Germinal center (tissue), 1 donor: Measurements from ENCODE around the gene EPC2.
"Not testable (repeated sequence)": the region's sequence is repeated elsewhere in the genome, so short reads cannot be mapped to it uniquely, and the experiment has no call there.

Source experiments
- DNase-seq: peaks from one replicate; pipeline ENCODE4 v3.0.0; 2012; ENCODE audit warnings: mixed read lengths, low spot score

EPC2 gene

DNA sequence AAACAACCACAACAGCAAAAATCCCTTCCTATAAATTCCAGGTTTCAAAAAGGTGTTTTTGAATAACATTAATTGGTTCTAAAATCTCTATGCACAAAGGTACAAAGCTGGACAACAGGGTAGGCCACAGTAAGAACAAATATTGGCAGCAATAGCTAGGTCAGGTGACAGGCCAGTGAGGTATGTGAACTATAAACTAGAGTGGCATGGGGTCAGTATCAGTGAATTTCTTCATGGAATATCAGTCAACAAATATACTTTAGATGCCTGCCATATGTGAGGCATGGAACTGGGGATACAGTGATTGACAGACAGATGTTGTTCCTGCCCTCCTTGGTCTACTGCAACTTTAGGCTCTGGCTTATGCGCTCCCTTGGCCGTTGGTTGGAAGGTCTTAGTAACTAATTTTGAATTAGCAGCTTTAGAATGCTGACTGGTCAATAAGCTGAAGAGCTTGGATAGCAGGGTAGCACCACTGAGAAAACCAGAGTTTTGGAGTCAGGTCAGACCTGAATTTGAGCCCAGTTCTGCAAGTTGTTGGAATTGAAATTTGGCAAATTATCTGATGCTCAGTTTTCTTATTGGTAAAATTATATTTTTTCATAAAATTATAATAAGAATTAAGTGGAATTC is 2.3 kb upstream of the EPC2 start:
- no peak for DNase-seq

DNA sequence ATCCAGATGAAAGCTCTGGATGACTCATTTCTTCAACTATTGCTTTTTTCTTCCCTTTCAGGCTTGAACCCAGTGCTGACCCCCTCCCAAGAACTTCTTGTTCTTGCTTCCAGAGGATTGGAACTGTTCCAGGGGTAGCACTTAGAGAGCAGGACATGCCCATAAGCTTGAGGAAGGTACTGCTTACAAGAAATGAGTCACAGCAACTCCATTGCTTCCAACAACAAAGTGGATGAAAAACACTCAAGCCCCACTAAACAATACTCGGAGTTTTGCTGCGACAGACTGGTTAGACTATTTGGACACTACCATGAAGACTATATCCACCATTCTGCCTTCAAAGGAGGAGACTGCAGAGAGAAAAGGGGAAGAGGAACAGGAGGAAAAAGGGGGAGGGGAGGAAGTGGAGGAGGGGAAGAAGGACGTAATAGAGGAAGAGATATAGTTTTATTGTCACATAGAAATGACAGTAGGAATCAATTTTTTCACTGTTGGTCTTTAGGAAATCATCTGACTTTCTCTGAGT is 1.6 kb upstream of the EPC2 start:
- DNase-seq, result no peak

DNA sequence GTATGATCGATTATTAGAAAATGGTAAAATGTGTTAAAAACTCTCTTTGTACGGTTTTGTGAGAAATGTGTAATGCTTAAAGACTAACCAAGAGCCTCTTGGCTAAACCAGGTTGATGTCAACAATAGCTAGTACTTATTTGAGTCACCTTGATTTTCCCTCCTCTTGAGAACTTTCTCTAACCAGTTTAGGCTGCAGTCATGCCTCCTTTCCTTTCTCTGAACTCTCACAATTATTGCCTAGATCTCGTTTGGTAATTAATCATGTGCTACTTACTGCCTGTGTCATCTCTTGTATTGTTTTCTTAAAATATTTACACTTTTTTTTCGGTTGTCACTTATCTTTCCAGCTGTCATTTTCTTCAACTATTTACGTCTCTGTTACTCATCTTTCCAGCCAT is 1.1 kb upstream of the EPC2 start:
- DNase-seq, result no peak

DNA sequence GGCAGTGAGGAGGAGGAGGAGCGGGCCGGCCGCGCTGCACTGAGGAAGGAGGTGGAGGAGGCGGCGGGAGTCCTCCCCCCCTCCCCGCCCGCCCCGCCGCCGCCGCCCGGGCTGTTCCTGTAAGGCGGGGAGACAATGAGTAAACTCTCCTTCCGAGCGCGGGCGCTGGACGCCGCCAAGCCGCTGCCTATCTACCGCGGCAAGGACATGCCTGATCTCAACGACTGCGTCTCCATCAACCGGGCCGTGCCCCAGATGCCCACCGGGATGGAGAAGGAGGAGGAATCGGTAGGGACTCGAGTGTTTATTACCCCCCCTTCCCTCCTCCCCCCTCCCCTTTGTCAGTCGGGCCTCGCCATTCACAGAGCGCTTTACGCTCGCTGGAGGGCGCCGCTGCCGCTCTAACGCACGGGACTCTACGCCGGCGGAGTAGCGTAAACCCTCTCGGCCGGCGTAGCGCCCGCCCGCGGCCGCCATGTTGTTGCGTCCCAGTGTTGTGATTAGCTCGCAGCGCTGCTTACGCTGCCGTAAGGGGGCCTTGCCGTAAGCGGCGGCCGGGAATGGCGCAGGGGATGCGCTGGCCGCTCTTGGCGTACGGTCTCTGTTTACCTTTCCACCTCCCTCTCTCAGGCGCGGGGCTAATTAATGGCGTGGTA is 460 bp downstream of the EPC2 start:
- peak; percentile 86 for DNase-seq

DNA sequence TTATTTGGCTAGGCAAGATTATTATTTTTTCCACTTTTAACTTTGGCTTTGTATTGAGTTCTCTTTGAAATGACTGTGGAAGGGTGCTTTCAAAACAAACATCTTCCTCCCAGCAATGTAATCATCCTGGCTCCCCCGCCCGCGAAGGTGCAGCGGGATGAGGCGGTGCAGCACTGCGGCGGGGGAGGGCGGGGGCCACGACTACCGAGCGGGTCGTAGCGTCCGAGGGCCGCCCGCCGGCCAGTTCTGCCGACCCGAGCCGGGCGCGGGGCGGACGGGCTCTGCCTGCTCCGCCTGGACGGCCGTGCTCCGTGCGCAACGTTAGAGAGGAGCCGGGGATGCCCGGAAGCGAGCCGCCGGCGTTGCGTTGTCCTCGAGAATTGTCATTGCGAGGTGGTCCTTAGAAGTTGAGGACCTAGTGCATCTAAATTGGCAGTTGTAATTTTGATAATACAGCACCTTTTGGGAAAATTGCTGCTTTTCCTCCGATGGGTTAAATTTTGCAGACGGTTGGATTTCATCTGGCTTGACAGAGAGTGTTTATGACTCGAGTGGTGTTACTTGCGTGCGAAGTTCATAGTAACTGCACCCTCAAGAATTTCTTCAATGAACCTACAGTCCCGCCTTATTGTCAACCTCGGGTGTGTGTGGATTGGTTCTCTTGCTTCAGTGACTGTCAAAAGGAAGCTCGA is 1.1 kb downstream of the EPC2 start:
- DNase-seq, result peak; percentile 39

DNA sequence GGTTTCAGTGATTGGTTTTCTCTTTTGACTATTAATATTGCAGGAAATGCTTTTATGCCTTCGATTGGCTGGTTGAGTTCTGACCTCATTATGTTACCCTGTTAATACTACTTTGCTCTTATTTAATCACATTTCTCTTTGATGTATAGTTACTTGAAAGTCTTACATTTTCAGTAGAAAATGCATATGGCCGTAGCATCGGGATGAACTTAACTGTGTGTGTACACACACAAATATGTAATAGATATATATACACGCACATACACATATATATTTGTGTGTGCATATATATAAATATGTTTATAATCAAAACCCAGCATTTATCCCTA is 1.6 kb downstream of the EPC2 start:
- peak; percentile 68 for DNase-seq

DNA sequence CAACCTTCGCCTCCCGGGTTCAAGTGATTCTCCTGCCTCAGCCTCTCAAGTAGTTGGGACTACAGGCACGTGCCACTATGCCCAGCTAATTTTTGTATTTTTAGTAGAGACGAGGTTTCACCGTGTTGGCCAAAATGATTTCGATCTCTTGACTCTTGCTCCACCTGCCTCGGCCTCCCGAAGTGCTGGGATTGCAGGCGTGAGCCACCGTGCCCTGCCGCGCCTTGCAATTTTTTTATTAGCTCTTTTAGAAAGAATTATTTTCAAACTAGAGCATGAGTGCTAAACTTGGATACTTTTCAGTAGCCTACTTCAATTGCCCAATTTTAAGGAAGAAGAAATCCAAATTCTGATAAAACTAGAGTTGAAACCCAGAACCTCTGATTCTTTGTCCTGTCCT is 3.2 kb downstream of the EPC2 start:
- DNase-seq, result not testable (repeated sequence)

DNA sequence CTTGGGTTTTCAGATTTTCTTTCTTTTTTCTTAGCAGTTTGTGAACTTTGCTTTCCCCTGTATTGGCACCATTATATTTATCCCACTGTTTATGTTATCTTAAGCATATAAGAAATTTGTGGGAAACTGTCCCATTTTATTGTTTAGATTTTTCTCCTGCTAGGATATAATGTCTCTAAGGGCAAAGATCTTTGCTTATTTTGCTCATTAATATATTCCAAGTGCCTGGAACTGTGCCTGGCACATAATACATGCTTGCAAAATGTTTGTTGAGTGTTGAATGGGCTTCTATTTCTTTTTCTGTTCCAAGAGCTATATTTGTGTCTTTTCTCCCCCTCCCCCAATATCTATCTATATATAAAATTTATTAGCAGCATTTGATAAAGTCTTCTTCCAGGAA is 5.4 kb downstream of the EPC2 start:
- DNase-seq, result no peak

DNA sequence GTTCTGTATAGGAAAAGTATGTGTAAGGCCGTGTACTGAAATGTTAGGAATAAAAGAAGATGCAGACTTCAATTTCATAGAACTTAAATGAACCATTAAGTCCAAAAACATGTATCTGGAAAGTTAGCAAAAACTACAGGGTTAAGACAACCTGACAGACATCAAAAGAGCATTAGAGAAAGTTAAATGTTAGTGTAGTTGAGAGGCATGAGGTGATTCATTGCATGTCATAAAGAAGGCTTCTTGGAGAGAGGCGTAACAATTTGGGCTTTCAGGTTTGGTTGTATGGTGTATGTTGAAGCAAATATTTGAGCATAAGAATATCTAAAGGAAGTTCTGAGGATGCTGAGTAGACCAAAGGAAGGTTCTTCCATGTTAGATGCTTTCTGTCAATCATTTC is 6.3 kb downstream of the EPC2 start:
- no peak for DNase-seq

DNA sequence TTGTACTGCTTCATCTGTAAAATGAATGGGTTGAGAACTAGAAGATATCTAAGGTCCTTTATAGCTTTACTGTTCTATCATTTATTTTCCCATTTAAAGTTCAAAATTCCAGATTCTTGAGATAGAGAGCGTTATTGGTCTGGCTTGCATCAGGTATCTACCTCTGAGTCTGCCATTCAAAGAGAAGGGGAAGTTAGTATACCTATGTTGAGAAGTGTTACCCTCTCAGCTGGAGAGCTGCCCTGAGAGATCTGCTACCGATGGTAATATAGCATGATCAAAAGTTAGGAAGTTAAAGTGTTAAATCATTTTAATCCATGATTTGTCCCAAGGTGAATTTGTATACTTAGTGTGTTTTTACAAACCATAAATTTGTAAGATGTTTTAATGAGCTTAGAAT is 7.4 kb downstream of the EPC2 start:
- no peak for DNase-seq

DNA sequence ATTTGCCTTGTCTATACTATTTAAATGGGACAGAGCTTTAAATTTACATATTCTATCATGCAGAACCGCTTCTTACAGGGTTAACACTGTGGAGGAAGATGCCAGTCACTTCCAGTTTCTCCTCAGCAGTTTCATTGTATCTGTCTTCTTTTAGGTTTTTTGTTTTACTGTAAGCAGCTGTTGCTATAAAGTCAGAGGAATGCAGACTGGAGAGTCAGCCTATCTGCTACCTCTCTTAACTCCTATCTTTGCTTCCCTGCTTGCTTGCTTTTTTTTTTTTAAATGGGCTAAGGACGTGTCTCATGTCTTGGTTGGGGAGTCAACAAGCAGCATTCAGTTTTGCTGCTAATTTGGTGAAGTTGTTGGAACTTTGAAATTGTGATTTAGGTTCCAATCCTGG is 8.9 kb downstream of the EPC2 start:
- DNase-seq, result peak; percentile 17

DNA sequence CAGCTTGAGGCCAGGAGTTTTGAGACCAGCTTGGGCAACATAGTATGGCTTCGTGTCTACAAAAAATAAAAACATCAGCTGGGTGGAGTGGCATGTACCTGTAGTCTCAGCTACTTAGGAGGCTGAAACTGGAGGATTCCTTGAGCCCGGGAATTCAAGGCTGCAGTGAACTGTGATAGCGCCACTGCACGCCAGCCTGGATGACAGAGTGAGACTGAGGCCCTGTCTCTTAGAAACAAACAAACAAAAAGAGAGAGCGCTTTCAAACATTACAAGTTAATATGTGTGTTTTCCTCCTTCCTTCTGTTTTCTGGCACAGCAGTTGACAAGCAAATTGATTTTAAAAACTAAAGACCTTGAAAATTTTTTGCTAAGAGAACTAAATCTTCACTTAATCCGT is 9.9 kb downstream of the EPC2 start:
- DNase-seq, result no peak

DNA sequence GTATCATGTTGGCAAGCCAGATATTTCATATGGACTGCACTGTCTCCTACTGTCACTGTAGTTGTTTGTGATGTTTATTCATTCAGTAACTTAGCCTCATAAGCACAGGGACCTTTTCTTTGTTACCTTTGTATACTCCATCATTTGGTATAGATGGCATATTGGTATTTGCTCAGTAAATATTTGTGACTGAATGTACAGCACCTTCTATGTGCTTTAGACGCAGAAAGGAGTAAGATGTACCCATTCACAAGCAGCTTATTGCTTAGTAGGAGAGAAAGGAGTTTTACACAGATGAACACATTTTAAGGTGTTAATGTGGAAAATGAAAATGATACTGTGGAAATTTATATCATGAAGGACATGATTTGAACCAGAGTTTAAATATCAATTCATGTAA is 12.0 kb downstream of the EPC2 start:
- no peak for DNase-seq

DNA sequence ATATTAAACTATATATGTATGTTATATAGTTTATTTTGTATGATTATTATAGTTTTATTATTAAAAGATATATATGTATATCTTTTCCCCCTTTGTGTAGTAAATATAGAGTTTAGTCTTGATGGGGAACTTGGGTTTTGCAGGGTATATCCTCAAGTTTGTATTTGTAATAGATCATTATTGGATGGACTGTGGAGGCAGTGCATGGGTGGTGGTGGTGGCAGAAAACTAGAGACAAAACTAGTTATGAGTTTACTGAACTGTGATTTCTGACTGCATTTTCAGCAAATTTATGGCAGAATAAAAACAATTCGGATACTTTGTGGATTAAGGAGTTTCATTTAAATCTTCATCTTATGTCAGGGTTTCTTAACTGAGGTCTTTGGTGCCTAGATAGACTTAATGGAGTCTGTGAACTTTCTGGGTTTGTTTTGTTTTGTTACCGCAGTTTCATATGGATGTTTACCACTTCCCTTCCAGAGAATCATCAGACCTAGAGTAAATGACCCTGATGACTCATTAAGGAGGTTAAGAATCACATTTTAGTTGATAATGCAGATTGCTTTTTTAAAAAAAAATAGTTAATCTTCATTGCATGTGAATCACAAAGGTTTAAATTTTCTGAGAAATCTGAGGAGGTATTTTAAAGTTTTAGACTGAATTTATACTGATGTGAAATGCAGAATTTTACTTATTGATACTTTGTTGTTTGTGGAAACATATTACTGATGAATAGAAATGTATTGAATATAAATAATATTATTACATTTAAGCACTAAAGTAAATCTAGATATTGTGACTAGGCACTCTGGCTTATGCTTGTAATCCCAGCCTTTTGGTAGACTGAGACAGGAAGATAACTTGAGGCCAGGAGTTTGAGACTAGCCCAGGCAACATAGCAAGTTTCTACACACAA is 14.5 kb downstream of the EPC2 start:
- no peak for DNase-seq

DNA sequence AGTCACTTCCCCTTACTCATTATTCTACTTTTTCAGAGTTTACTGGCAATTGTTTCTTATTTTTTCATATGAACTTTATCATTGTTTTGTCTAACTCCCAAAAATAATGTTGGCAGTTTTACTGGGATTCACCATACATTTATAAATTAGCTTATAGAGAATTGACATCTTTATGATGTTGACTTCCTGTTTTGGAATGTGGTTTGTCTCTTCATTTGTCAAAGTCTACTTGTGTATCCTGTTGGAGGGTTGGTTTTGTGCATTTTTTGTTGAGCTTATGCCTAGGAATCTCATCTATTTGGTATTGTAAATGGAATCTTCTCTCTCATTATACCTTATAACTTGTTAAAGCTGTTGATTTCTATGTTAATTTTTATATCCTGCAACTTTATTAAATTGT is 16.4 kb downstream of the EPC2 start:
- DNase-seq, result no peak

DNA sequence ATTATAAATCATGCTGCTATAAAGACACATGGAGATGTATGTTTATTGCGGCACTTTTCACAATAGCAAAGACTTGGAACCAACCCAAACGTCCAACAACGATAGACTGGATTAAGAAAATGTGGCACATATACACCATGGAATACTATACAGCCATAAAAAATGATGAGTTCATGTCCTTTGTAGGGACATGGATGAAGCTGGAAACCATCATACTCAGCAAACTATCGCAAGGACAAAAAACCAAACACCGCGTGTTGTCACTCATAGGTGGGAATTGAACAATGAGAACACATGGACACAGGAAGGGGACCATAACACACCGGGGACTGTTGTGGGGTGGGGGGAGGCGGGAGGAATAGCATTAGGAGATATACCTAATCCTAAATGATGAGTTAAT is 17.8 kb downstream of the EPC2 start:
- DNase-seq, result not testable (repeated sequence)

DNA sequence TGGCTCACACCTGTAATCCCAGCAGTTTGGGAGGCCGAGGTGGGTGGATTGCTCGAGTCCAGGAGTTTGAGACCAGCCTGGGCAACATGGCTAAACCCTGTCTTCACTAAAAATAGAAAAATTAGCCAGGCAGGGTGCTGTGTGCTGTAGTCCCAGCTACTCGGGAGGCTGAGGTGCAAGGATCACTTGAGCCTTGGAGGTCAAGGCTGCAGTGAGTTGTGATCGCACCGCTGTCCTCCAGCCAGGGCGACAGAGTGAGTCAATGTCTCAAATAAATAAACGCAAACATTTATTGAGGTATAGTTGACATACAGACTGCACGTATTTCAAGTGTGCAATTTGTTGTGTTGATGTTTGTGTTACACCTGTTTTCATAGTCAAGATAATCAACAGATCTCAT is 19.7 kb downstream of the EPC2 start:
- no peak for DNase-seq

DNA sequence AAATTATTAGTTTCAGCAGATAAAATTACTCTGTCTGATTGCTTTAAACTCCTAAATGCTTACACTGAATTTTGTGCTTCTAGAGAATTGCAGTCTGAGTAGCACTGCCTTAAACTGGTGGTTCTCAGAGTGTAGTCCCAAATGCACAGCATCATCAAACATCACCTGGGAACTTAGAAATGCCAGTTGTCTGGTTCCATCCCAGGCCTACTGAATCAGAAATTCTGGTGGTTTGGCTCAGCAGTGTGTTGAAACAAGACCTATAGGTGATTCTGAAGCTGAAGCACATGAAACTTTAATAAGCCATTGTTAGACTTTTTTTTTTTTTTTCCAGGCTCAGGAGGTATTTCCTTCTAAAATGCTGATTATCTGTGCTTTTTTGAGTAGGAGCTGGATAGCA is 22.0 kb downstream of the EPC2 start:
- DNase-seq, result no peak

DNA sequence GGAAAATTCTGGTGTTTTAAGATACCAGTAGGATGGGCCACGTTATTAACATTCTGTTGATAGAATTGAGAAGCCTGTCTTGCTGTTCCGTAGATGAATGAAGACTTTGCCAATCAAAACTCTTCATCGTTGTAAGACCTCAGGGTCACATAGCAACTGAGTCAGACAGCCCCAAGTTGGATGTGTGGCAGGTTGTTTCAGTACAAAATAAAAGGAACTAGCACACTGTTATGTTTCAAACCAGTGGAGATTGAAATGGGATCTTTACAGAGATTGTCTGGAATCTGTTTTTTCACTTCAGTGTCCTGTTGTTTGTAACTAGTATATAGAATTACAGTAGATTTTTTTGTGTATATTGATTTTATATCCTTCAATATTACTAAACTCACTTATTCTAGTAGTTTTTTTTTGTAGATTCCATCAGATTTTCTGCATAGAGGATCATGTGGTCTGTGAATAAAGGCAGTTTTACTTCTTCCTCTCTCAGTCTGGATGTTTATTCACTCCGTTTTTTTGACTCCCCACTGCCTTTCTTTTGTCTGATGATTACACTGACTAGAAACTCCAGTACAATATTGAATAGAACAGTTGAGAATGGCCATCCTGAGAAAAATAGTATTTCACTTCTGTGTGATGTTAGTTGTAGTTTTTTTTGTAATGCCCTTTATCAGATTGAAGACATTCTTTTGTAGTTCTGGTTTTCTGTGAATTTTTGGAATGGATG is 22.7 kb downstream of the EPC2 start:
- DNase-seq, result no peak

DNA sequence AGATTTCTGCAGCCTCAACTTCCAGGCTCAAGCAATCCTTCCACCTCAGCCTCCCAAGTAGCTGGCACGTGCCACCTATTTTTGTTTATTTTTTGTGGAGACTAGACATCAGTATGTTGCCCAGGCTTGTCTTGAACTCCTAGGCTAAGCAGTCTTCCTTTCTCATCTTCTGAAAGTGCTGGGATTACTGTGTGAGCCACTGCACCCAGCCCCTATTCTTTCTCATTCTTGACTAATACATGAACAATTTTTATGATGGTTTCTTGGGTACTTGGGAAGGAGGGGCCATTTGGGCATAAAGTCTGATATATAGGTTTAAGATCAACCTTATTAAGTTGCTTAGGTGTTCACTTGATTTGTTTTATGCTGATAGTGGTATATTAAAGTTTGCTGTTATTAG is 26.2 kb downstream of the EPC2 start:
- DNase-seq, result no peak

DNA sequence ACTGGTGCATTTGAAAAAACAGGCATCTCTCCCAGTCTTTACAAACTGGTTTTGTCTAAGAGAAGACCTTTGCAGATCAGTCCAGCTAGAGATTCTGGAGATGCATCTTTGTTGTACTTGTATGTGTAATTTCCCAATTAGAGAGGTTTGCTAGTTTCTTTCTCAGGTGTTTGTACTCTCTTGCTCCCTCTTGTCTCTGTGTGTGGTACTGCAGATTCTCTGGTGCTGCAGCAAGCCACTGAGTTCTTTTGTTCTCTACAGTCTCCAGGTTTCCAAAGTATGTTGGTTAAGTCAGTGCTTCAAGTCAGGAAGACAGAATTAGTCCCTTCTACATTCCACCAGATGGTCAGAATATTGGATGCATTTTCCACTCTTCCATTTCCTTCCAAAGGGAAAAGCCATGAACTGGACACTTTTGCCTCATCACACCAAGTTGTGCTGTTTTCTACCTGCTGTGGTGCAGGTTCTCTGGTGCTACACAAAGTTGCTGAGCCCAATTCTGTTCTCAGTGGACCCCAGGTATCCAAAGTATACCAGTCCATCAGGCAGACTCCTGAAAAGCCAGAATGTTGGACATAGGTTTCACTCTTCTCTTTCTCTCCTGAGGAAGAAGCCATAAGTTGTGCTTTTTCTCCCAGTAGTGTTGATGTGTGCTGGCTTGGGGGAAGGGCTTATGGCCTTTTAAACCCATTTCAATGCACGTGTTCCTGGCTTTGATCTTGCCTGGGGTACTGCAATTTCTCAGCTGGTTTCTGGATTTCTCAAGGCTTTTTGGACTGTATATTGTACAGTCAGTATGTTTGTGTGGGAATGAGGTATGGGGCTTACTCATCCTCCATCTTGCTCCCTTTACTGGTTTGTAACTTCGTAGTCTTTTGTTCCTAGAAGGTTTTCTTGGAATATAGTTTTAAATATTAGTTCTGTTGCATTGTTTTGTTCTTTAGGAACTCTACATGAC is 29.8 kb downstream of the EPC2 start:
- DNase-seq, result peak; percentile 50
